ENCODE data around the gene FOXL1. TPM values are rescaled to one million over a fixed set of nuclear protein-coding genes. Genes with fewer than 3 reads are reported as not detected.

Gene FOXL1
- polyA plus RNA-seq: not detected in 2 replicates

DNA sequence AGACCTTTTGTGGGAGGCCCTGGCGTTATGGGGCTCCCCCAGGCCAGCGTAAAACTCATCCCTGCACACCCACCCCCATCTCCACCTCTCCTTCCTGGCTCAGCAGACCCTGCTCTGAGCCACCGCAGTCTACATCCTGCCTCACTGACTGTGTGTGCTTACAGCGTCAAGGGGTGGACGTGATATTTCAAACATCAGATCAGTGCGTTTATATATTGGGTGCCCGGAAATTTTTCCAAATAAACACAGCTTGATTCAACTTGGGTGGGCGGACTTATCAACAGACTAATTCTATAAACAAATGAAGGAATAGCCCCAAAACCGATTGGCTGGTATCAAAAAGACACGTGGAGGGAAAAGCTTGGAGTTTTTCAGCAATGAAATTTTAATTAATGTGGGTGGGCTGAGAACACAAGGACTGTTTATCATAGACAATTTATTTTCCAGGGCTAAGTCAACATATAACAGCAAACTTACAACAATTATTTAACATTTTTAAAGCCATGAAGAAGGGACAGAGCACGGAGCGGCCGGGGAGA, at the start of gene FOXL1:
Gene FOXL1 (plus strand): TSS at position 489 of the 539 bp plus-strand sequence. CDS start 175 bp downstream, outside the sequence.

DNA sequence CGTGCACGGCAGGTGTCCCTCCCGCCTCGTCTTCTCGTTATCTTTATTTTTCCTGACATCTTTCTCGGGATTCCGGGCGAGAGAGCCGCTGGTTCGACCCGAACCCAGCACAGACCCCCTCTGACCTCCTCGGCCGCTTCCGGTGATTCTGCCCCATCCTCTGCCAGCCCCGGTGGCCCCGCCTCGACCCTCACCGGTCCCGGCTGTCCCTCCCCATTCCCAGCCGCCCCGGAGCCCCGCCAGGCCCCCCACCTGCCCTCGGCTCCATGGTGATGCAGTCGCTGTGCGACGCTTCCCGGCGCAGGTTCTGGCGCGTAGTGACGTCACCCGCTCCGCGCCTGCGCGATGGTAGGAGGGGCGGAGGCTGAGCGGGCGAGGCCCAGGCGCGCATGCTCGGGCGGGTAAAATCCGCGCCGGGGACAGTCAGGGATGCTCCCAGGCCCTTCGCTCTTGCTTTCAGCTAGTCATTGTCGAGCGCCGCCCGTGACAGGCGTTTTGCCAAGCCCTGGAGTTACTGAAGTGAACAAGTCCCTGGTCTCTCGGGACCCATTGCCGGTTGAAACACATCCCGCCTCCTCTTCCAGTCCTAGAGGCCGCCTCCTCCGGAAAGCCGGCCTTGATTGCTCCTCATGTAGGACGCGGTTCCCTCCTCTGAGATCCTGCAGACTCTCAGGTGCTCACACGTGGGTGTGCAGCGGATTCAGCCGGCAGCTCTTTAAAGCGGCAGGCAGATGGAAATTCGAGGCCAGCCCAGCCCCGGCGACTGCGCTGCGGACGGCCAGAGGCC, 23.2 kb upstream of the FOXL1 start, which contains the start of gene MTHFSD:
Gene MTHFSD (minus strand): TSS at position 319 of the 787 bp plus-strand sequence. CDS start 51 bp downstream, at position 268.

DNA sequence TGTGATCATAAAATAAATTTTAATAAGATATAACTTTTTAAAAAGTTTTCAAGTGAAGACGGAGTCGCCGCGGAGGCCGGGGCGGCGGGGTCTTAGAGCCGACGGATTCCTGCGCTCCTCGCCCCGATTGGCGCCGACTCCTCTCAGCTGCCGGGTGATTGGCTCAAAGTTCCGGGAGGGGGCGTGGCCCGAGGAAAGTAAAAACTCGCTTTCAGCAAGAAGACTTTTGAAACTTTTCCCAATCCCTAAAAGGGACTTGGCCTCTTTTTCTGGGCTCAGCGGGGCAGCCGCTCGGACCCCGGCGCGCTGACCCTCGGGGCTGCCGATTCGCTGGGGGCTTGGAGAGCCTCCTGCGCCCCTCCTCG, 11.8 kb upstream of the FOXL1 start, which contains the start of gene FOXC2:
Gene FOXC2 (plus strand): TSS at position 229 of the 365 bp plus-strand sequence. CDS start 507 bp downstream, outside the sequence.

Other genes with a start within 250 kb of the FOXL1 start
- gene FOXF1, start 68.0 kb upstream of the FOXL1 start, polyA plus RNA-seq: 0.11 TPM in 1 of 2 replicates, not detected in the other
- gene MTHFSD, start 23.3 kb upstream of the FOXL1 start, polyA plus RNA-seq: 2.5 and 5.2 TPM in 2 replicates
- gene FOXC2, start 11.7 kb upstream of the FOXL1 start, polyA plus RNA-seq: not detected in 2 replicates

Measured in Purkinje cell (primary cell).